ENCODE data around the gene DMD.

DNA sequence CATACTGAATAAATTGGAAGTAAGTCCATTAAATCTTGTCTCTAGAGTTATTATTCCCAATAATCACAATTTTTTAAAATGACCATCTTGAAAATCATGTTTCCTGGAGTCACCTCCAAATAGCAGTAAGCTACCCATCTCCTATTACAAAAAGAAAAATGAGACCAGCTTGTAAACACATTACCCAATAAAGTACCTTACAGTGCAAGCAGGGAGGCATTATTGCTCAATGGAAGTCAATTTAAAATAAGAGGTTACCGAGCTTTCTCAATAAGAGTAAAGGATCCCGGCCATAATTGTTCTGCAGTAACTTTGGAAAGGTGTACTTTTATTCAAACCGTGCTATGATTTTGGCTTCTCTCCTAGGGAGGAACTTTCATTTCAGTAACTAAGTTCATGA lies 78.0 kb downstream of the DMD start:
- TF ChIP-seq EZH2 (IDR thresholded peaks at IDR 0.05) (no peak), POLR2AphosphoS5 (IDR thresholded peaks at IDR 0.05; ENCODE audit: borderline replicate concordance, low read depth, low read length) (no peak), FOXP2 (optimal IDR thresholded peaks at IDR 0.05; ENCODE audit: control extremely low read depth, extremely low read length, insufficient read depth) (no peak)
